ENCODE measurements around the gene UBE2F.

The UBE2F gene

GRCh38 chr2:238077292-238077691 is 110.5 kb downstream of the UBE2F start:
- TF ChIP-seq FOXP2 (optimal IDR thresholded peaks at IDR 0.05; ENCODE audit: borderline replicate concordance, extremely low read depth, extremely low read length, insufficient read depth): no peak
- TF ChIP-seq POLR2AphosphoS5 (IDR thresholded peaks at IDR 0.05; ENCODE audit: low read depth, low read length): no peak
- no peak for TF ChIP-seq REST (IDR thresholded peaks at IDR 0.05; ENCODE audit: insufficient read depth in 1 of 2, low read depth in 2 of 2, low read length in 2 of 2)
- TF ChIP-seq SIN3A (IDR thresholded peaks at IDR 0.05; ENCODE audit: borderline replicate concordance, insufficient read depth, low read length): no peak
- no peak for TF ChIP-seq TAF1 (IDR thresholded peaks at IDR 0.05; ENCODE audit: borderline replicate concordance, insufficient read depth, low read length)

DNA sequence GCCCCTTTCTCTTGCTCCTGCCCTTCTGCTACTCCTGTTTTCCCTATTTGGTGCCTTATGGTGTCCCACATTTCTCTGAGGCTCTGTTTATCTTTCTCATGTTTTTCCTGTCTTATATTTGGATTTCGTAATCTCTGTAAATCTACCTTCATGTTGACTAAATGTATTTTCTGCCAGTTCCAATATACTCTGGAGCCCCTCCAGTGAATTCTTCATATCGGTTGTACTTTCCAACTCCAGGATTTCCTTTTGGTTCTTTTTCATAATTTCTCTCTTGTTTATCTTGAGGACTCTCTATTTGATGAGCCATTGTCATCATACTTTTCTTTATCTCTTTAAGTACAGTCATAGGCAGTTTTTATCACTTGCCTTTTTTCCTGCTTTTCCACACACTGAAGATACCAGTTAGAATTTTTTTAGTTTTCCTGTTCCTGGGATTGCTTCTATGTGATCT is 113.1 kb downstream of the UBE2F start:
- no peak for TF ChIP-seq POLR2AphosphoS5 (IDR thresholded peaks at IDR 0.05; ENCODE audit: low read depth, low read length)
- no peak for TF ChIP-seq TAF1 (IDR thresholded peaks at IDR 0.05; ENCODE audit: borderline replicate concordance, insufficient read depth, low read length)
- TF ChIP-seq SIN3A (IDR thresholded peaks at IDR 0.05; ENCODE audit: borderline replicate concordance, insufficient read depth, low read length): no peak
- TF ChIP-seq REST (IDR thresholded peaks at IDR 0.05; ENCODE audit: insufficient read depth in 1 of 2, low read depth in 2 of 2, low read length in 2 of 2): no peak

DNA sequence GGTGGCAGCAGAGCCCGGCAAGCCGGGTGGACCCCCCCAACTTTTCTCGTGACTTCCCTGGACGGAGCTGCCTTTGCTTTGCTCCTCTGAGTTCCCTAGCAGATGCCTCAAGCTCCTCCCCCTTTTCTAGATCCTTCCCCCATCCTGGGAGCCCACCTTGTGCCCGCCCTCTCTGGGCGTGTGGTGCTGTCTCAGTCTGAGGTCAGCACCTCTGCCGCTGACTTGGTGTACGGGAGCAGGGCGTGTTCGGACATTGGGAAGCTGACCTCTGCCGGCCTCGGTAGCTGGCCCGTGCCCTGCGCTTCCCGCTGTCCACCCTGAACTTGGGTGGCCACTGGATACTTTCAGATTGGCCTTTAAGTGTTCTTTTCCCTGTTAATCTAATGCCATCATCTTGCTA is 113.7 kb downstream of the UBE2F start:
- TF ChIP-seq SIN3A (IDR thresholded peaks at IDR 0.05; ENCODE audit: borderline replicate concordance, insufficient read depth, low read length) (no peak), TAF1 (IDR thresholded peaks at IDR 0.05; ENCODE audit: borderline replicate concordance, insufficient read depth, low read length) (no peak), REST (IDR thresholded peaks at IDR 0.05; ENCODE audit: insufficient read depth in 1 of 2, low read depth in 2 of 2, low read length in 2 of 2) (no peak), POLR2AphosphoS5 (IDR thresholded peaks at IDR 0.05; ENCODE audit: low read depth, low read length) (no peak), FOXP2 (optimal IDR thresholded peaks at IDR 0.05; ENCODE audit: borderline replicate concordance, extremely low read depth, extremely low read length, insufficient read depth) (no peak)

GRCh38 chr2:238081150-238081549 is 114.3 kb downstream of the UBE2F start:
- no peak for TF ChIP-seq POLR2AphosphoS5 (IDR thresholded peaks at IDR 0.05; ENCODE audit: low read depth, low read length)
- TF ChIP-seq REST (IDR thresholded peaks at IDR 0.05; ENCODE audit: insufficient read depth in 1 of 2, low read depth in 2 of 2, low read length in 2 of 2): no peak
- TF ChIP-seq FOXP2 (optimal IDR thresholded peaks at IDR 0.05; ENCODE audit: borderline replicate concordance, extremely low read depth, extremely low read length, insufficient read depth): no peak
- TF ChIP-seq SIN3A (IDR thresholded peaks at IDR 0.05; ENCODE audit: borderline replicate concordance, insufficient read depth, low read length): no peak

DNA sequence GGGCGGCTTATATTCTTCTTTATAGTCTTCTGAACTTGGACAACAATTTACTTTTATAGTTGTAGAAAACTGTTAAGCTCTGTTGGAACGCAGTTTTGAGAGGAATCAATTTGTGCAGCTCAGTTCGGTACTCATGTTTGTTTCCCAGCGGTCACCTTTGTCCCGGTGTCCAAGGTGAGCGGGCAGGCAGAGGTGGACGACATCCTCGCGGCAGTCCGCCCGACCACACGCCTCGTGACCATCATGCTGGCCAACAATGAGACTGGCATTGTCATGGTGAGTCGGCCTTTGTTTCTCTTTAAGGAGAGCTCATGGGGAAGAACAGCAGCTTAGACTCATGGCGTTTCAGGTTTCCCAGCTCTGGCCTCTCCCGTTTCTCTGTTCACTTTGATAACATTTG is 114.7 kb downstream of the UBE2F start:
- no peak for TF ChIP-seq SIN3A (IDR thresholded peaks at IDR 0.05; ENCODE audit: borderline replicate concordance, insufficient read depth, low read length)
- no peak for TF ChIP-seq TAF1 (IDR thresholded peaks at IDR 0.05; ENCODE audit: borderline replicate concordance, insufficient read depth, low read length)
- no peak for TF ChIP-seq POLR2AphosphoS5 (IDR thresholded peaks at IDR 0.05; ENCODE audit: low read depth, low read length)
- no peak for TF ChIP-seq REST (IDR thresholded peaks at IDR 0.05; ENCODE audit: insufficient read depth in 1 of 2, low read depth in 2 of 2, low read length in 2 of 2)
- no peak for TF ChIP-seq FOXP2 (optimal IDR thresholded peaks at IDR 0.05; ENCODE audit: borderline replicate concordance, extremely low read depth, extremely low read length, insufficient read depth)
